Stimulated activated CD8-positive, alpha-beta memory T cell treated with anti-CD3 and anti-CD28 coated beads, Interleukin-2, amount 100 ng/mL, for 48 hours (primary cell): ENCODE results near the gene SIK1.
"Not testable (repeated sequence)": the region's sequence is repeated elsewhere in the genome, so short reads cannot be mapped to it uniquely, and the experiment has no call there.

ENCODE experiments used
- DNase-seq, 2 donors: peaks; one replicate each; pipeline ENCODE4 v3.0.0-alpha.2; 2020; ENCODE audit warnings: low read depth in 2 of 2

The SIK1 gene

DNA sequence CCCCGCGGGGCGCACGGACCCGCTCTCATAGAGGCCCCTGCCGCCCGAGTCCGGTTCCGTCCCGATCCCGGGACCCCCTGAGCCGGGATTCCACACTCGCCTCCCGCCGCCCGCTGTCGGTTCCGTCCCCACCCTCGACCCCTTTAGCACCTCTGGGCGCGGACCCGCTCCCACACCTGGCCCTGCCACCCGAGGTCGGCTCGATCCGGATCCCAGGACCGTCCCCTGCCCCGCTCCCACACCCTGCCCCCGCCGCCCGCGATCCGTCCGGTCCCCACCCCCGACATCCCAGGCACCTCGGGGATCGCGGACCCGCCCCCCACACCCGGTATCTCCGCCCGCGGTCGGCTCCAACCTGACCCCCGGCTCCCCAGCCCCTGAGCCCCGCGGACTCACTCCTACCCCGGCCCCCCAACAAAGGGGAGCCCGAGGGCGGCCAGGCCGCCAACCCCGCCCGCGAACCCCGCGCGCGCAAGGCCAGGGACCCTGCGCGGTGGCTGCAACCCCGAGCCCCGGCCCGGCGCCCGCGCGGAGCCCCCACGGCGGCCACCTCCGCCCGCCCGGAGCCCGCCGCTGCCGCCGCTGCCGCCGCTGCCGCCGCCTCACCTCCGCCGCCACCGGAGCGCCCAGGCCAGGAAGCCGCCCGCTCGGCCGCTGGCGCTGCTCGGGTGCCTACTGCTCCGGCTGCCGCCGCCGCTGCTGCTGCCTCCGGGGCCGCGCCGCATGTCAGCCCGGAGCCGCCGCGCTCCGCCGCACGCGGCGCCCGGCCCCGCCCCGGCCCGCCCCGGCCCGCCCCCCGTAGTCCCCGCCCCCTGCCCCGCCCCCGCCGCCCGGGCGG is at the start of gene SIK1:
Gene SIK1, minus strand, starts transcription at position 728 of the 838 bp plus-strand sequence. CDS start 953 bp downstream, outside the sequence.
- DNase-seq: not testable (repeated sequence)

DNA sequence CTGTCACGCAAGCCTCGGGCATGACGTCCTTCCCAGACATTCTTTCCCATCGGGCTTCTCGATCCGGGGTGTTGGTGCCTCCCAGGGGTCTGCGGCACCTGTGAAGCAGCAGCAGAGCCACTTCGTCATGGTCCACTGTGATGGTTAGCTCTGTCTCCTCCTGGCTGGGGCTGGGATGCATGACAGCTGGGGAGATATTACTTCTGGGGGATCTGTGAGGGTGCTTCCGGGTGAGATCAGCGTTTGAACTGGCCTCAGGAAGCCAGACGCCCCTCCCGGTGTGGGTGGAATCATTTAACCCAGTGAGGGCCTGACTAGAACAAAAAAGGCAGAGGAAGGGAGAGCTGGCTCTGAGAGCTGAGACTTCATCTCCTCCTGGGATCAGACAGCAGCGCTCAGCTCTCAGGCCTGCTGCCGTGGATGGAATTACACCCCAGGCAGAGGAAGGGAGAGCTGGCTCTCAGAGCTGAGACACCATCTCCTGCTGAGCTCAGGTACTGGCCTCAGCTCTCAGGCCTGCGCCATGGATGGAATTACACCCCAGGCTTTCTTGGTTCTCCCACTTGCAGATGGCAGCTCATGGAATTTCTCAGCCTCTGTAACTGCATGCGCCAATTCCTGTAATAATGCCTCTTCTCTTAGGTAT is 44.8 kb upstream of the SIK1 start:
- not testable (repeated sequence) for DNase-seq

DNA sequence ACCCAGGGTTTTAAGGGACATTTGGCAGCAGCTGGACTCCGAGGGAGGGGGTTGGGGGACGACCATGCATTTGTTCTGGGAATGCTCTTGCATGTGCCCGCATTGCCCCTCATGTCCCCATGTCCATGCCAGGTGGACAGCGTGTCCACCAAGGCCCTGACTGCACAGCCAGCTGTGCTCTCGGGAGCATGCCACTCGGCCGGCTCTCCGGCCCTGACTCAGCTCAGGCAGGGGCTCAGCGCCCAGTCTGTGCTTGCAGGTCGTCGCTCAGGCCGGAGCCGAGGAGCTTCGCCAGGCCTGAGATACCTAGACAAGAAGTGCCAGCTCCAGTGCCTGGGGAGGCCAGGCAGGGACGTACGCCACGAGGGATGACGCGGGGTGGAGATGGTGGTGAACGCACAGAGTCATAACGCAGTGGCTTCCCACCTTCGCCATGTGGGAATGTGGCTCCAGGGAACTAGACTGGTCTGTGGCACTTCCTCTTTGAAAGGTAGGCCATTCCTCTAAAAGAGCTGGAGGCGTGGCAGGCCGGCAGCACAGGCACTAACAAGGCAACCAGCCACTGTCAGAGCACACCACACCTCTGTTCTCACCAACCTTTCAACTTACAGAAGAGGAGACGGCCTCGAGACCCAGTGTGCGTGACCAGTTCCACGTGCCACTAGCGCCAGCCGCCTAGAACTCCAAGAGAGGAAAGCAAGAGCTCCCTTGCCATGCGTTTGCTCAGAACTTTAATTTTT is 43.0 kb upstream of the SIK1 start:
- not testable (repeated sequence) for DNase-seq

DNA sequence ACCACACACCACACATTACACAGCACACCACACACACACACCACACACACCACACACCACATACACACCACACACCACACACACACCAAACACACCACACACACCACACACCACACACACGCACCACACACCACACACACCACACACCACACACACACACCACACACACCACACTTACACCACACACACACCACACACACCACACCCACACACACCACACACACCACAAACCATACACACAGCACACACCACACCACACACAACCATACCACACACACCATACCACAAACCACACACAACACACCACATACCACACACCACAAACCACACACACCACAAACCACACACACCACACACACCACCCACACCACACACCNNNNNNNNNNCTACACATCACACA is 40.9 kb upstream of the SIK1 start:
- no peak for DNase-seq

DNA sequence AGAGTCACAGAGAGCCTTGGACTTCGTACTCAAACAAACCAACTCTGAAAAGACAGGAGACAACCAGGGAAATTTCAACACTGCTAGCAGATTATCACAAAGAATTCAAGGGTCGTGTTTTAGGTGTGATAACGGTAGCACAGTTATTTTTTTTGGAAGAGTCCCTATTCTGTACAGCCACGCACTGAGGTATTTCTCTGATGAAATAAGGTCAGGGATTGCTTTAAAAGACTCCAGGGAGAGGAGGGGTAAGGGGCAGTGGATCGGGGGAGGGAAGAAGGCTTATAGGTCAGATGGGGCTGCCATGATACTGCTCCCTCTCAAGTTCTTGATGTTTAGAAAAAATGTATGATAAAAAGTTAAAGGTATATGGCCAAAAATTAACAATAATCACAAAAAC is 38.2 kb upstream of the SIK1 start:
- not testable (repeated sequence) for DNase-seq

DNA sequence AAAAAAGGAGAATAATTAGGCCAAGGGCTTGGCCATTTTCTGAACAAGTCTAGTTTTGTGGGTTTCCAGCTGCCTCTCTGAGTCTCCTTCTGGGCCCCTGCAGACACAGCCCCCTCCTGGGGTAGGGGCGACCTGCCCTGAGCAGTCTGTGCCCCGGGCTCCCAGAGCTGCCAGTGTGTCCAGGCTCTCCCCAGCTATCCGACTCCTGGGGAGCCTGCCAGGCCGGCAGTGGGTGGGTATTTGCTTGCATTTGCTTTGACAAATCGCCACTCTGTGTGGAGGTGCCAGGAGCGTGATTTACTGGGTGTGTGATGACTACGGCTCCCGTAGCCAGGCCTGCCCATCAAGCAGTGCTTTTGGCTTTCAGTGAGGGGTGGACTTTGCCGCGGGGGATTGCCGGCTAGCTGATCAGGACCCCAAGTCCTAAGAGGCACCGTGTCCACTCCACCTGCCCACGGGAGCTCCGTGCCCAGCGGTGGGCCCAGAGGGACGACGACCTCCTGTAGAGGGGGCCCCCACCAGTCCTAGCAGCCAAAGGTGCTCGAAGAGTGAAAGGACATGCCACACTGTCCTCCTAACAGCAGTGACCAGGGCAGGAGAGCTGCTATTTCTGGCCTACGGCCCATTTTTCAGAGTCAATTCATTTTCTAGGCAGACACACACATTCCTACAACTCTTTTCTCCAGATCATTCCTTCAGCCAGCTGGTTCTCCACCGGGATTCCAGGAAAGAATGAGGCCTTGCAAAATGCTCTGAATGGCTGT is 36.7 kb upstream of the SIK1 start:
- DNase-seq: not testable (repeated sequence)

DNA sequence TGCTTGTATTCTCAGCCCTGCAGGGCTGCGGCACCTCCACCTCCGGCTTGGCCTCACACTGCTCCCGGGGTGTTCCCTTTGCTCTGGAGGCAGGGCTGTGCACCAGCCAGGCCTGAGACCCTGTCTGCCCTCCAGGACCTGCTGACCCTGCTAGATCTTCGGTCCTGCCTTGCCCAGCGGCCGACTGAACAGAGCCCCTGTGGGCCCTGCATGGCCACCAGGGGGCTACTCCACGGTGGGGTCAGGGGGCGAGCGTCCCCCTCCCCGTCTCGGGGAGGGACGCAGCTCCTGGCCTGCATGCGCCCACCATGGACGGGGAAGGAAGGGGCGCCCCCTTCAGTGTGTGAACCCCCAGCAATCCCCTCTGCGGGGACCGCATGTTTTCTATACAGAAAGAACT is 36.0 kb upstream of the SIK1 start:
- not testable (repeated sequence) for DNase-seq

DNA sequence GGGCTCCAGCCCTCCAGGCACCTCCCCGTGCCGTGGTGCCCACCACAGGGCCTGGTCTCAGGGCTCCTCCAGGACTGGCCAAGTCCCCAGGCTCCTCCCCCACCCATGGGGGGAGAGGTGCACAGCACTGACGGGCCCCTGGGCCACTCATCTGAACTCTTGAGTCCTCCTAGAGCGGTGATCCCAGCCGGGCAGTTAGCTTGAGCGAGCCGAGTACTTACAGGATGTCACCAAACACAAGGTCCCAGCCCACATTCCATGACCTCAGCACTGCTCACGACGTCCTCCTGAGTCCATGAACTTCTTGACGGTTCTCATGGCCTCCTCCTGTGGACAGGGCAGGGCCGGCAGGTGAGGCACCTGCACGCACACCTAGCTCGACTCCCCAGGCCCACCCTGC is 33.5 kb upstream of the SIK1 start:
- not testable (repeated sequence) for DNase-seq

DNA sequence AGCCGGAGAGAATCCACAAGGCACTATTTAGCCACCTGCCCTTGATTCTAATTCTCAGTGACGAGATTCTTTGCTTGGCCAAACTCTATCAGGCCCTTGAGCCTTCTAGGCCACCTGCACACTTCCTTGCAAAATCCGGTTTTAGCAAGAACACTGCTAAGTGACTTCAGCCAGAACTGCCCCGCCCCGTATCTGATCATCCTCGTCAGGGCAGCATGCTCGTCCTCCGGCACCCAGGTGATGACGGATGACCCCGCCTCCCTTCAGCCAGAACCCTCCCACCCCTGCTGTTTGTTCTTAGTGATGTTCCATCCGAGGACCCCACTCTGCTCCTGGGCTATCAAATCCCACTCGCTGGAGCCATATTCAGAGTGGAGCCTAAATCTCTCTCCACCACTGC is 32.1 kb upstream of the SIK1 start:
- DNase-seq: not testable (repeated sequence)

DNA sequence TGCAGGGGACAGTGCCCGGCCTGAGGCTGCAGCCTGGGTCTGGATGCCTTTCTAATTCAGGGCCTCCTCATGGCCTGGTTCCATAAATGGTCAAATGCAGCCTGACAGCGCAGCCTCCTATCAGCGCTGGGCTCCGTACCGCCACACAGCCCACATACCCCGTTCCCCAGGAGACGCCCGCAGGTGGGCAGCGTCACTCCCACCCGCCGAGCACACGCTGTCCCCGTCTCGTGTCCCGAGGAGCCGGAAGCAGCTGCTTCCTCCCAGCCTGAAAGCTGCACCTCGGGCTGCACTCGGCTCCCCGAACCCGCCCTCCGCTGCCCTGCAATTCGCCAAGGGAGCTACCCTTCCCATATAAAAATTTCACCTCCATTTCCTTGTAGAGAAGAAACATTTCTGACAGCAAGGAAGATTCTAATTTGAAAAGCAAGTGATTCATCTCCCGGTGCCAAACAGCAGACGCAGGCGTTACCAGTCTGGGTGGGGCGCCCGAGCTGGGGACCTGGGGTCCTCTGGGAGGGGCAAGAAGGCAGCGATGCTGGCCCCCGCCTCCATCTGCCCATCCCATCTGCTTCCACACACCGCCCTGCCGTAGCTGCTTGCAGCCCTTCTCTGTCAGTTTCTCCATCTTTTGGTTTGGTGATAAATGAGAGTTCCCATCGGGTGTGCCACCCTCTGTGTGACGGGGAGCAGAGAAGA is 29.8 kb upstream of the SIK1 start:
- DNase-seq: not testable (repeated sequence)

DNA sequence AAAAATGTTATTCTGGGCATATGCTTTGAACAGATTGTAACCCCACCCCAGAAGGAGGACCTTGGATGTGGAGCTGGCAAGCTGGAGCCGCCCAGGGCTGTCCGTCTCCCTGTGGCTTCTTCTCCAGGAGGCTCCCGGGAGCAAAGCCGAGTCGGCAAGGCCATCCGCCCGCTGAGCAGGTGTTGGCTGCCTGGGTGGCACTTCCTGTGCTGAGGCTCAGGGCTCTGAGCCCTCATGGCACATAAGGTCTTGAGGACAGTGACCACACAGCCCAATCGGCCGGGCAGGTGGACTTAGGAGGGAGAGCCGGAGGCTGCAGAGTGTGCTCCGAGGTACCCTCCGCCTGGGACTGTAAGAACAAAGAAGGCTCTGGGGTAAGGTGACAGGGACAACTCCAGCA is 28.8 kb upstream of the SIK1 start:
- not testable (repeated sequence) for DNase-seq

DNA sequence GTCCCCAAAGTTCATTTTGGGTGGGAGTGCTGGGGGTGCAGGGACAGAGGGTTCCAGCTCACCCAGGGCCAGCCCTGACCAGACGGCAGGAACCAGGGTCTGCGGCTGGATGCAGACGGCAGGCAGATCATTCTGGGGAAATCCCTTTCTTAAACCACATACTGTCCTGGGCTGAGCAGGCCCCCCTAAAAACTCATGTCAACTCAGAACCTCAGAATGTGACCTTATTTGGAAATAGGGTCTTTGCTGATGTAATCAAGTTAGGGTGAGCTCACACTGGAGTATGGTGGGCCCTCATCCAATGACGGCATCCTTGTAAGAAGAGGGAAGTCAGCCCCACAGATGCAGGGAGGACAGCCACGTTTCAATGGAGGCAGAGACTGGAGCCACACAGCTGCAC is 27.2 kb upstream of the SIK1 start:
- DNase-seq: not testable (repeated sequence)

DNA sequence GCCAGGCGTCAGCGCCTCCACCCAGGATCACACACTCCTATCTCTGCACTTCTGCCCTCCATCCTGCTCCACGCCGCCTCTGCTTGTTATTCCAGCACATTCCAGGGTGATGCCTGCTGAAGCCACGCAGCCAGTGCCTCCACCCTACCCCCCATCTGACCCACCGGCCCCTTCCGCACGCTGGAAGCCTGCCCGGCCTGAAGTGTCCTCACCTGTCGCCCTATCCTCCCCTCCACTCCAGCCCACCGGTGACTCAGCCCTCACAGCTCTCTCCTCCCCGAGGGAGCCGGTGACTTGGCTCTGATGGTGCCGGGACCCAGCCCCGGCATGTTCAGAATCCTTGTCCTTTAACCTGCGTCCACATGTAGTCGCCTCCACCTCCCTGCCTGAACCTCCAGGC is 24.9 kb upstream of the SIK1 start:
- DNase-seq: not testable (repeated sequence)

DNA sequence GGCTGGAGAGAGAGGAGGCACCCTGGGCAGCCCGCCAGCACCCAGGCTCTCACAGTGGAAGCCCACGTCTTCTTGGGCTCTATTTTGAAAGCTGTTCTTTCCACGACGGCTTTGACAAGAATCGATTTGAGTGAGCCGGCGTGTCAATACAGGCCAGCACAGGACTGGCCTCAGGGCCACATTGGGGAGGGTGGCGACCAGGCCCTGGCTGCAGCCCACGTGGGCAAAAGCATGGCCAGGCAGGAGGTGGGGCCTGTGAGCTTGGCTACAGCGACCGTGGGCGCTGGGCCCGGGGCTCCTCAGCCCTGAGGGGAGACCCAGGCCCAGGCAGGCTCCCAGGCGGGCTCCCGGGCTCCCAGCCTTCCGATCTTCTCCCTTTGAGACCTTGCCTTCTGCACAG is 23.4 kb upstream of the SIK1 start:
- not testable (repeated sequence) for DNase-seq

DNA sequence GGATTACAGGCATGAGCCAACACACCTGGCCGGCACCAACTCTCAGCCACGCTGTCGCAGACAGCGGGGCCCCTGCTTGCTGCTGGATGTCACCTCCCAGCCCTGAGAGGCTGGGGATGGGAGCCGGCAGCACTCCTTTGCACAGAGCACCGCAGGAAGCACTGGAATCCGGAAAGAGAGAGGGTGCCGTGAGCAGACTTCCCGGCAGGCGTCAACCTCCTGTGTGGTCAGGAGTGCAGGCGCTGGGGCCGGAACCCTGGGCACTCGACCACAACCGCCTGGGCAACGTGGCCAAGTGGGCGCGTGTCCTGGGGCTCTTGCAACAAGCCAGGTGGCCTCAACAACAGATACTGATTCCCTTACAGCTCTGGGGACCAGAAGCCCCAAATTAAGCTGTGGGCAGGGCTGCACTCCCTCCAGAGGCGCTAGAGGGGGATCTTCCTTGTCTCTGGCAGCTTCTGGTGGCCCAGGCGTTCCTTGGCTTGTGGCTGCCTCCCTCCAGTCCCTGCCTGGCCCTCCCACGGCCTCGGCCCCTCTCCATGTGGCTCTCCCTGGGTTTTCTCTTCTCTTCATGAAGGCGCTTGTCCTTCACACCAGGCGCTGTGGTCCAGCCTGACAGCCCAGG is 20.5 kb upstream of the SIK1 start:
- DNase-seq: not testable (repeated sequence)

DNA sequence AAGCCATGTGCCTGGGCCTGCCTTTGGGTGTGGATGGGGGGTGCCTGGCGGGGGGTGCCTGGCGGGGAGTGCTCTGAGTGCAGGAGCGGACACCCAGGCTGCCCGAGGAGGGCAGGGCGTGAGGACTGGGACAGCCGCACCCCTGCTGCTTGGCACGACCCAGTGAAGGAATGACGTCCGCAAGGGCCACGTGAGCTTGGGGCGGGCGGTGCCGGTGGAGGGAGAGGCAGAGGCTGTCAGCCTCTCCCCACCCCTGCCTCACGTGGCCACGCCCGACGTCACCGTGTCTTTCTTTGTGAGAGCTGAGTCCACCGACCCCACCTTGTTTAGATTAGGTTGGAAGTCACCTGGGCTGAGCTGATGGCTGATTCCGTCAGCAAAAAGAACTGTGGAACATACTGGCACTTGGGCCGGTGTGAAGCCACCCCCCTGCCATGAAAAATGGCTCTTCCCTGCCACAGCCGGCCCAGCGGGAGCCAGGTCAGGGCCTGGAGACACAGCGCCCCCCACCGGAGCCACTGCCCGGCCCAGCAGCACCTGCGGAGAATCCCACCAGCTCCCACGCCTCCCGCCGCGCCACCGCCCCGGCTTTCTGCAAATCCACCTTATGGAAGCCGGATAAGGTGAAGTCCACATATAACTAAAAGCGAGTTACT is 19.5 kb upstream of the SIK1 start:
- not testable (repeated sequence) for DNase-seq

DNA sequence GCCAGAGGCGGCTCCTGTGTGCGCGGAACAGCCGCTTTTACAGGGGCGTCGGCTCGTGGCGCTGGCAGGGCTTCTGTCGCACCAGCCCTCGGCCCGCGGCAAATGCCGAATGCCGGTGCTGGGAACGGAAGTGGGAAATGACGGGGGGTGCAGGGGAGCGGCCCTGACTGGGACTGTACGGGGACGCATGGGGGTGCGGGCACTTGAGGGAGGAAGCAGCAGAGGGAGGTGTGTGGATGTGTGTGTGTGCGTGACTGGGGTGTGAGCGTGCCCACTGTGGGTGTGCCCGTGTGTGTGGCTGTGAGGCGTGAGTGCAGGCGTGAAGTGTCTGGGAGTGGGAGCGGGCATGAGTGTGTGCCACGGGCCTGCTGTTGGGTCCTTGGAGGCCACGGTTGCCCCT is 17.6 kb upstream of the SIK1 start:
- not testable (repeated sequence) for DNase-seq

DNA sequence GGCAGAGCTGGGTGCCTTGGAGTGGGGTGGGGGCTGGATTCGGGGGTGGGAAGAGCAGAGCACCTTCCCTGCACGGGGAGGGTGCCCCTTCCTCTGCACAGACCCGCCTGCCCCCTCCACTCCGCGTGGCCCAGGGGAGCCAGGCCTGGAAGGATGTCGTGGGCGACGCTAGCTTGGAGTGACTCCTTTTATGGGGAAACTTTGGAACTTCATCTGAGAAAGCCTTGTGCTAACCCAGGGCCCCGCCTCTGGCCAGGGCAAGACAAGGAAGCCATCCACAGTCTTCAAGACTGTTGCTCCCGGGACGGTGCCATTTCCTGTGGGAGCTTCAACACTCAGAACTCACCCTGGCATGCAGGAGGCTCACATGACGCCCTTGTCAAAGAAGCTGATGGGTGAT is 15.6 kb upstream of the SIK1 start:
- not testable (repeated sequence) for DNase-seq

DNA sequence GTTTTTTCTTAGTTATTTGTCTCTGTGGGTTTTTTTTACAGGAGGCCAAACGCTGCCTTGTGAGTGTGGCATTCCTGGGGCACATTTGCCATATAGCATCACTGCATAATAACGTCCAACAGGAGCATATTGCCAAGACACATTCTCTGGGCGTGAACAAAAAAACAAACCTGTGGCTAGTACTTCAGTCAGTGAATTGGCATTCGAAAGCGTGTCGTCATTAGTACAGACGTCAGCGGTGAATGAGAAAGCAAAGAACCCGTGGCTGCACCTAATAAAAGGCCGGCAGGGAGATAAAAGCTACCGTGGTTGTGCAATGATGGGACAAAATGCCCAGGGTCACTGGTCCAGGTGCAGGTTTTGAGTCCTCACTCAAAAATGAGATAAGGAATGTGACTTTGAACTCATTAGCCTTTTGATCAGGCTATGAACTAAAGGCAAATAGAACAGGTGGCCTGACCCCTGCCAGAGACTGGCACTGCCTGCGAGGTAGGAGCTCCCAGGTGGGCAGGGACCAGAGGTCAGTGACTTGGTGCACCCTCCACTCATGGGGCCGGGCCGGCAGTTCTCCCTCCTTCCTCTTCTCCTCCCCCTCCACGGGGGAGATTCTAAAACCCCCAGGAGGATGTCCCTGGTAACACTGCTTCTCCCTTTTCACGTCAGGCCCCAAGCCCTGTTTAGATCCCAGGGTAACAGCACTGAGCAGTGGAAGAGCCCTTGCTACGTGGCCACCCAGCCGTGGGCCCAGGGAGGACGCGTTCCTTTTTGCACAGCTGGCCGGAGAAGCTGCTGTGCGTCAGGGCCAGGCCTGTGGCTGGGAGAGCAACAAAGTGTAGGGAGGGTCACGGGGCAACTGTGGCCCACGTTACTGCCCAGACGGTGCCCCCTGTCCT is 14.2 kb upstream of the SIK1 start:
- not testable (repeated sequence) for DNase-seq
